Activated CD4-positive, alpha-beta T cell treated with anti-CD3 and anti-CD28 coated beads for 48 hours (primary cell): ENCODE results near the gene BLM.

Experiments
- DNase-seq: peaks from one replicate; pipeline ENCODE4 v3.0.0-alpha.2; 2020

BLM gene

GRCh38 chr15:90691982-90692773 is 25.0 kb upstream of the BLM start:
- no peak for DNase-seq

DNA sequence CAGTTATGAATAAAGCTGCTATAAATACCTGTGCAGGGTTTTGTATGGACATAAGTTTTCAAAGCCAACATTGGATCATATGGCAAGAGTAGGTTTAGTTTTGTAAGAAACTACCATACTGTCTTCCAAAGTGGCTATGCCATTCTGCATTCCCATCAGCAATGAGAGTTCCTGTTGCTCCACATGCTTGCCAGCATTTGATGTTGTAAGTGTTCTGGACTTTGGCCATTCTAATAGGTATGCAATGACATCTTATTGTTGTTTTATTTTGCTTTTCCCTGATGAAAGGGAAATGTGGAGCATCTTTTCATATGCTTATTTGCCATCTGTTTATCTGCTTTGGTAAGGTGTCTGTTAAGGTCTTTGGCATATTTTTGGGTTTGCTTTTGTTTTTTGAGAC is 22.2 kb upstream of the BLM start:
- DNase-seq = no peak

DNA sequence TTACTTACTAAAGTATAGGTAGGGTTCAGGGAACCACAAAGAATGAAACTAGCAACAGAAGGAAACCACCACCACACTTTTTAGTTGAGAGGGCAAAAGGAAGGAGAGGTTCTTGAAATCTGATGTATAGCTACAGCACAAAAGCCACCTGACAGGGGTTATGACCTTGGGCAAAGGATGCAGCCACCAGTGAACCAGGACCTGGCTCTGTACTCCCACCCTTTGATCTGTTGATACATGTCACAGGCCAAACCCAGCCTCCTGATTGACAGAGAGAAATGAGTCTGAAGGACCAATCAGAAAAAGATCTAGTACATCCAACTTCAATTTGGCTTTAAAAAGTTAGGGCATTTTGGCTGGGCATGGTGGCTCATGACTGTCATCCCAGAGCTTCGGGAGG is 20.0 kb upstream of the BLM start:
- DNase-seq = no peak

- no peak for DNase-seq
These were observed 18.5 kb upstream of the BLM start for GRCh38 chr15:90698629-90699028.

- DNase-seq = no peak
These were observed 16.1 kb upstream of the BLM start for GRCh38 chr15:90701048-90701447.

DNA sequence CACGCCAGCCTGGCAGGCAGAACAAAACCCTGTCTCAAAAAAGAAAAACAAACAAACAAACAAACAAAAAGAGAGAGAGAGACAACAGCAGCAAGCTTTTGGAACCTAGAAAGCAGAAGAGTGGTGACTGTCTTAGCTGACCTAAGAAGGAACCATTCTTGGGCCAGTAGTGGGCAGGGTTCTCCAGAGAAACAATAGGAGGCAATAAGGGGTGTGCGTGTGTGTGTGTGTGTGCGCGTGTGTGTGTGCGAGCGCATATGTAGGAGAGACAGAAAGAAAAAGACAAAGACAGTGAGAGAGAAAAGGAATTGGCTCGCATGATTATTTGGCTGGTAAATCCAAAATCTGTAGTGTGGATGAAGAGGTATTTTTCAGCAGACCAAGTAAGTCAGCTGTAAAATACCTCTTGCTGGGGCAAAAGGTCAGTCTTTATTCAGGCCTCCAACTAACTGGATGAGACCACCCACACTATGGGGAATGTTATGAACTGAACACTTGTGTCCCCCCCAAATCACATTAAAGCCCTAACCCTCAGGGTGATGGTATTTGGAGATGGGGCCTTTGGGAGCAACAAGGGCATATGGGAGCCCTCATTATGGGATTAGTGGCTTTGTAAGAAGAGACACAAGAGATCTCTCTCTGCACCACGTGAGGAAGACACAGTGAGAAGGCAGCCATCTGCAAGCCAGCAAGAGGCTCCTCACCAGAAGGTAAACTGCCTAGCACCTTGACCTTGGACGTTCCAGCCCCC is 15.1 kb upstream of the BLM start:
- DNase-seq = no peak

- DNase-seq = no peak
These were observed 13.7 kb upstream of the BLM start for GRCh38 chr15:90703455-90703854.

DNA sequence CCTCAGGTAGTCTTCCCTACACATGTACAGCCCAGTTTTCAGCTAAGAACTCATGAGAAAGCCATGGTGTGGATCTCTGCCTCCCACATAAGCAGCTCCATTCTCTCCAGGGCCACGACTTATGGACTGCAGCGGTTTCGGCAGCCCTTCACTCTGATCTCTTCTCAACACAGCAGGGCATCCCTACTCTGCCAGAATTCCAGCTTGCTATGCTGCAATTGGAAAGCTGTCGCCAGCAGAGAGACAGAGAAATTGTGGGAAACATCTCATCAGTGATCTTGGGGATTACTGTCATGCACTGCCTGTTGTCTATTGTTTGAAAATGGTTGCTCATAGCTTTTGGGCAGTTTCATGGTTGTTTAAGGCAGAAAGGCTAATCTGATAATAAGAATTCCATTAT is 11.9 kb upstream of the BLM start:
- no peak for DNase-seq

- DNase-seq = no peak
These were observed 10.5 kb upstream of the BLM start for GRCh38 chr15:90706394-90707327.

DNA sequence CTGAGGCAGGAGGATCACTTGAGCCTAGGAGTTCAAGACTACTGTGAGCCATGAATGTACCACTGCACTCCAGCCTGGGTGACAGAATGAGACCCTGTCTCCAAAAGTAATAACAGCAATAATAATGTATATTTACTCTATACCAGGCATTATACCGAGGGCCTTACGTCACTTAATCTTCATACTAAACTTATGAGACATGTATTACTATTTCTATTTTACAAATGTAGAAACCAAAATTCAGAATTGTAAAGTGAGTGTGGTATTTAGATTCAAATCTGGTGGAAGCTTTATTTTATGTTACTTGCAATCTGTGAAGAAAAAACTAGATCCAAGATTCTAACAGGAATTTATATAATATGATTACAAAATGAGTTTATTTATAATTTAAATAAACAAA is 9.7 kb upstream of the BLM start:
- DNase-seq = no peak

- no peak for DNase-seq
These were observed 8.6 kb upstream of the BLM start for GRCh38 chr15:90708516-90708915.

DNA sequence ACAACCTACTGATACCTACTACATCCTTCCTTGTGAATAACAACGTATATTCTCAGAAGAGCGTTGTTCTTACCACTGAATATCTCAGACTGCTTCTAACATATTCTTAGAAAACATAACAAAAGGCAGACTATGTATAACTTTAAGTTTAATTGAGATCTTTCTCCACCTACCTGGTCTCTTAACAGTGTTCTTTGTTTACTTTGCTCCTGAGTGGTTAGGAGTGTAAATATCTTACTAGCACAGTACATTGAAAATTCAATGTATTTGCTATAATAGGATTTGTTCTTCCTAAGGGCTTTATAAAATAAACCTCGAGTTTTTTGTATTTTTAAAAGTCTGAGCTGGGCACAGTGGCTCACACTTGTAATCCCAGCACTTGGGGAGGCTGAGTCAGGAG is 7.9 kb upstream of the BLM start:
- no peak for DNase-seq

DNA sequence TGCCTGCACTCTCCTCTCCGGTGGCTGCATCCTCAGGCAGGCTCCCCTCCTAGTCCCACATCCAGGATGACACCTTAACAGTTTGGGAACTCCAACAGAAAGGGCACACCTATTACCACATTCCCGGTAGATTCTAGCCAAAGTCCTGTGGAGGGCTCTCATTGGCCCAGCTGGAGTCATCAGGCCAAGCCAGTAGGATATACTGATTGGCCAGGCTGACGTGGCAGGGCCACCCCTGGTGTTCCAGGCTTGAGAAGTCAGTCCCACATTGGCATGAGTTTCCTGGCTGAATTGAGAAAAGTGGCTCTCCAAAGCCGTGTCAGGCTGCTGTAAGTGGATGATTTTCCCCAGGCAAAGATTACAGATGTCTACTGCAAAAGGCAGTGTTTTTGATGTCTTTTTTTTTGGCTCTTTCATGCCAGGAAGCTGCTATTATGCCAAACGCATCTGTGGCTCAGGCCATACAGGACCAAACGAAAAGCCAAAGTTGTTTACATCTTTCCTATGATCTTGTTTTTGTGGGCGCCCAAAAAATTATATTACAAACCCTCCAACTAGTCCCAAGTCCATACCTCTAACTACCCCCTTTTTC is 6.6 kb upstream of the BLM start:
- DNase-seq = no peak

DNA sequence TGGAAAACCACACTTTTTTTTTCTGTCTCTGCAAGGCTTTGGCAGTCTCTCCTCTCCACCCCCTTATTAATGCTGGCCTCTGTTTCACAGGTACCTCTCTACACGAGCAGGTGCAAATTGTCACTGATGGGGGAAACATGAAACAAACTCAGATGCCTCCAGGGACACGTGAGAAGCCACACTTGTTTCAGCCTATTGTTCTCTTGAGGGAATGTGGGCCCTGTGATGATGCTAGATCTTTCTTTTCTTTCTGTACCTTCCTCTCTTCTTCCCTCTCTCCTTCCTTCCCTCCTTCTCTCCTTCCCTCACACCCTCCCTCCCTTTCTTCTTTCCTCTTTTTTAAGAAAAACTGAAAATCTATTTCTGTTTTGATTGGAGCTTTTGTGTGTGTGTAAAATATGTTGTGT is 5.7 kb upstream of the BLM start:
- DNase-seq = no peak

GRCh38 chr15:90711842-90712241 is 5.3 kb upstream of the BLM start:
- DNase-seq = no peak

GRCh38 chr15:90713081-90713480 is 4.1 kb upstream of the BLM start:
- DNase-seq = no peak

DNA sequence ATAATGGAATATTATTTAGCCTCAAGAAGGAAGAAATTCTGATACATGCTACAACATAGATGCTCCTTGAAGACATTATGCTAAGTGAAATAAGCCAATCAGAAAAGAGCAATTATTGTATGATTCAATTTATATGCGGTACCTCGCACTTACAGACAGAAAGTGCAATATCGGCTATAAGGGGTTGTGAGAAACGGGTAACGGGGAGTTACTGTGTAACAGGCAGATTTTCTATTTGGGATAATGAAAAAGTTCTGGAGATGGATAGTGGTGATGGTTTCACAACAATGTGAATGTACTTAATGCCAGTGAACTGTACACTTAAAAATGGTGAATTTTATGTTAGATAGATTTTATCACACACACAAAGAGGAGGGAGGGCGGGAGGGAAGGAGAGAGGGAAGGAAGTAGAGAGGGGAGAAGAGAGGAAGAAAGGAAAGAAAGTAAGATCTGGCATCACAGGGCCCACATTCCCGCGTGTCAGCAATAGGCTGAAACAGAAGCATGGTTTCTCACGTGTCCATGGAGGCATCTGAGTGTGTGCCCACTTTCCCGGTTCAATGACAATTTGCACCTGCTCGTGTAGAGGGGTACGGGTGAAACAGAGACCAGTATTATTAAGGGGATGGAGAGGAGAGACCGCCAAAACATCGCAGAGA is 700 bp upstream of the BLM start:
- no peak for DNase-seq

GRCh38 chr15:90718232-90718631 is 1.1 kb downstream of the BLM start:
- DNase-seq = no peak

DNA sequence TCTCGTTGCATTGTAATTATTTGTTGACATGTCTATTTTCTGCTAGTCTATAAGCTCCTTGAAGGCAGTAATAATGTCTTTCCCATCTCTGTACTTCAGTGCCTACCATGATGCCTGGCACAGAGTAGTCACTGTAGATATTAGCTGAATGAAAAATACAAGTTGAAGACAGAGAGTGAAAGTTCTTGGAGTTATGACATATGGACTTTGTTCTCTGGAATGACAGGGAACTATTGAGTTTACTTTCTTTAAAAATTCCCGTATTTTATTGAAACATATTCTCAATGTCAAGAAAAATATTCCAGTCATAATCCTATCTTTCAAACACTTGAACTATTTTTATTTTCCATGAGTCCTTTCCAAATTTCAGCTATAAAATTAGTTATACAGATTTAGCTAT is 3.0 kb downstream of the BLM start:
- no peak for DNase-seq

- DNase-seq = no peak
These were observed 12.1 kb downstream of the BLM start for GRCh38 chr15:90729261-90729660.

DNA sequence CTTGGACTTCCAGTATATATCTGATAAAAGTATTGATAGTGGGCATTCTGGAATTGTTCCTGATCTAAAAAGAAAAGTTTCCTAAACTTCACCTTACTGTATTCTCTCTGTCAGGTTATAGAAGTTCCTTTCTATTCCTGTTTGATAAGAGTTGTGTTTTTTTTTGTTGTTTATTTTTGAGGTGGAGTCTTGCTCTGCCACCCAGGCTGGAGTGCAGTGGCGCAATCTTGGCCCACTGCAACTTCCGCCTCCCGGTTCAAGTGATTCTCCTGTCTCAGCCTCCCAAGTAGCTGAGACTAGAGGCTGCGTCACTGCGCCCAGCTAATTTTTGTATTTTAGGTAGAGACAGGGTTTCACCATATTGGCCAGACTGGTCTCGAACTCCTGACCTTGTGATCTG is 13.1 kb downstream of the BLM start:
- no peak for DNase-seq

DNA sequence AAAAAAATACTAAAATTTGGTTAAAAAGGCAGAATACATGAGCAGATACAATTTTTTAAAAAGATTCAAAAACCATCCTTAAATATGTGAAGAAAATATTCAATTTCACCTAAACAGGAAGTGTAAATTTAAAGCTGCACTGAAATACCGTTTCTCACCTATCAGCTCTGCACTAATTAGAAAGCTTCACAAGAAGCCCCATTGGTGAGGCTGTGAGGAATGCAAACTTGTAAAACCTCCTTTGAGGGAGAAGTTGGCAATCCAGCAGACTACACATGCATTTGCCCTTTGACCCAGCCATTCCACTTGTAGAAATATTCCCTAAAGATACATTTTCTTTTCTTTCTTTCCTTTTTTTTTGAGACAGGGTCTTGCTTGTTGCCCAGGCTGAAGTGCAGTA is 18.8 kb downstream of the BLM start:
- no peak for DNase-seq

DNA sequence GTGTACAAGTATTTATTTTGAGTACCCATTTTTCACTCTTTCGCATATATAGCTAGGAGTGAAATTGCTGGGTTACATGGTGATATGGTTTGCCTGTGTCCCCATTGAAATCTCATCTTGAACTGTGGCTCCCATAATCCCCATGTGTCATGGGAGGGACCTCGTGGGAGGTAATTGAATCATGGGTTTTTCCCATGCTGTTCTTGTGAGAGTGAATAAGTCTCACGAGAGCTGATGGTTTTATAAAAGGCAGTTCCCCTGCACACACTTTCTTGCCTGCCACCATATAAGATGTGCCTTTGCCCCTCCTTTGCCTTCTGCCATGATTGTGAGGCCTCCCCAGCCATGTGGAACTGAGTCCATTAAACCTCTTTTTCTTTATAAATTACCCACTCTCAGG is 23.4 kb downstream of the BLM start:
- DNase-seq = peak; percentile 25
